Measurements from ENCODE around the gene SYTL4. TPM values are rescaled to one million over a fixed set of nuclear protein-coding genes. Genes with fewer than 3 reads are reported as not detected.
"Not testable (repeated sequence)": the region's sequence is repeated elsewhere in the genome, so short reads cannot be mapped to it uniquely, and the experiment has no call there.

SYTL4 gene
- 1 to 10 TPM; 2.5 to 4.0 (median 3.1) TPM for total RNA-seq

DNA sequence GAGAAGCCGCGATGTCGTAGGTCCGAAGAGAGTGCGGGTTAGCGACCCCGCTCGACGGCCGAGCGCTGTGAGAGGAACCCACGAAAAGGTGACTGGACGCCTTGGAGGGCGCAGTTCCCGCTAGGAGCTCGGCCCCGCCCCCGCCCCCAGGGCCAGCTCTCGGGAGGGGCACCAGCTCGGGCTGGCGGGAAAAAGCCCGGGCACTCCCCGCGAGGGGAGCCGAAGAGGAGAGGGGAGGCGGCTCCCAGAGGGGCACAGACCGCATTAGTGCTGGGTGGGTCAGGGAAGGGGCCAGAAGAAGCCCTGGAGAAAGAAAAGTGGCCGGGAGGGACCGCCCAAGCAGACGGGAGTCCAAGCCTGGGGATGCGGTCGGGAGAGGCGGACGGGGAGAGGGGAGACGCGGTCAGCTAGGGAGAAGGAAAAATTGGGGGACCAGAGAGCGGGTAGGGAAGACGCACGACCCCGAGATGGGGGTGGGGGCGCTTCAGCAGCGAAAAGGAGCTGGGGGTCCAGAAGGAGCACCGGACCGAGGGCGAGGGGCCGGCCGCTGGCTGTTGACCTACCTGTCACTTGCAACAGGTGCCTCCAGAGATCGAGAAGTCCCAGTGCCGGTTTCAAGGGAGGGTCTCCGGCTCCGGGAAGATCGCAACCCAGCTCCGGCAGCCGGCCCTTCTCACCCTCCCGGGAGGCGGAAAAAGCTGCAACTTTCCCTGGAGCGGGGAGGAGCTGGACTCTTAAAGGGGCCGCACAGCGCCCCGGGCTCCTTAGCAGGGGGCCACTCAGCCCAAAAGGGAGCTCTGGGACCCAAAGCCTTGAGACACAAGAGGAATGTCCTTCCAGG lies at the start of gene SYTL4:
TSS of gene SYTL4 (minus strand) at position 681 of the 841 bp plus-strand sequence. CDS start 30,084 bp downstream, outside the sequence.
- in situ Hi-C loops (cut with MboI; ENCODE audit: low sequenced_read_pairs in 4 of 4), result no loop called here

DNA sequence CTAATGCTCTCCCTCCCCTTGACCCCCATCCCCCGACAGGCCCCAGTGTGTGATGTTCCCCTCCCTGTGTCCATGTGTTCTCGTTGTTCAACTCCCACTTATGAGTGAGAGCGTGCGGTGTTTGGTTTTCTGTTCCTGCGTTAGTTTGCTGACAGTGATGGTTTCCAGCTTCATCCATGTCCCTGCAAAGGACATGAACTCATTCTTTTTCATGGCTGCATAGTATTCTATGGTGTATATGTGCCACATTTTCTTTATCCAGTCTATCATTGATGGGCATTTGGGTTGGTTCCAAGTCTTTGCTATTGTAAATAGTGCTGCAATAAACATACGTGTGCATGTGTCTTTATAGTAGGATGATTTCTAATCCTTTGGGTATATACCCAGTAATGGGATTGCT lies 37.5 kb upstream of the SYTL4 start:
- DNase-seq; H3K27me3 ChIP-seq; ATAC-seq; H3K36me3 ChIP-seq; H3K4me3 ChIP-seq; intact Hi-C loops (cut with DNase I; ENCODE audit: low total_unique reads); H3K9me3 ChIP-seq; H3K4me1 ChIP-seq; H3K27ac ChIP-seq: not testable (repeated sequence)
- in situ Hi-C loops (cut with MboI; ENCODE audit: low sequenced_read_pairs in 4 of 4), result loop anchor here in 3 of 4 donors (5.0 to 10.0 kb wide), 2 partner anchors 82 to 85 kb away; no protein-coding TSS in a partner anchor

More for the DNA sequence above, at the start of gene SYTL4:
- H3K9me3 ChIP-seq, result no peaks in the 10 kb centered on the region
- peaks cover 0 to 18% (median 11%) of the 10 kb centered on the region in 3 donors for H3K27me3 ChIP-seq
- peak in 1 of 2 donors; percentile 16 for TF ChIP-seq POLR2A (IDR thresholded peaks at IDR 0.05)
- TF ChIP-seq, protein P1, sequence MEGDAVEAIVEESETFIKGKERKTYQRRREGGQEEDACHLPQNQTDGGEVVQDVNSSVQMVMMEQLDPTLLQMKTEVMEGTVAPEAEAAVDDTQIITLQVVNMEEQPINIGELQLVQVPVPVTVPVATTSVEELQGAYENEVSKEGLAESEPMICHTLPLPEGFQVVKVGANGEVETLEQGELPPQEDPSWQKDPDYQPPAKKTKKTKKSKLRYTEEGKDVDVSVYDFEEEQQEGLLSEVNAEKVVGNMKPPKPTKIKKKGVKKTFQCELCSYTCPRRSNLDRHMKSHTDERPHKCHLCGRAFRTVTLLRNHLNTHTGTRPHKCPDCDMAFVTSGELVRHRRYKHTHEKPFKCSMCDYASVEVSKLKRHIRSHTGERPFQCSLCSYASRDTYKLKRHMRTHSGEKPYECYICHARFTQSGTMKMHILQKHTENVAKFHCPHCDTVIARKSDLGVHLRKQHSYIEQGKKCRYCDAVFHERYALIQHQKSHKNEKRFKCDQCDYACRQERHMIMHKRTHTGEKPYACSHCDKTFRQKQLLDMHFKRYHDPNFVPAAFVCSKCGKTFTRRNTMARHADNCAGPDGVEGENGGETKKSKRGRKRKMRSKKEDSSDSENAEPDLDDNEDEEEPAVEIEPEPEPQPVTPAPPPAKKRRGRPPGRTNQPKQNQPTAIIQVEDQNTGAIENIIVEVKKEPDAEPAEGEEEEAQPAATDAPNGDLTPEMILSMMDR (IDR thresholded peaks at IDR 0.05 in 4 of 5, conservative IDR thresholded peaks at IDR 0.05 in 1 of 5), result no peak
- no peaks in the 10 kb centered on the region for H3K36me3 ChIP-seq
- ATAC-seq (no peak), DNase-seq (no peak)
- intact Hi-C loops (cut with DNase I; ENCODE audit: low total_unique reads), result no loop called here
- H3K4me1 ChIP-seq, result no peaks in the 10 kb centered on the region
- peak within 1 kb of the TSS; percentile 54 to 77 (median 68) for H3K27ac ChIP-seq
- H3K4me3 ChIP-seq, result peak within 1 kb of the TSS; percentile 53 to 67 (median 56)

DNA sequence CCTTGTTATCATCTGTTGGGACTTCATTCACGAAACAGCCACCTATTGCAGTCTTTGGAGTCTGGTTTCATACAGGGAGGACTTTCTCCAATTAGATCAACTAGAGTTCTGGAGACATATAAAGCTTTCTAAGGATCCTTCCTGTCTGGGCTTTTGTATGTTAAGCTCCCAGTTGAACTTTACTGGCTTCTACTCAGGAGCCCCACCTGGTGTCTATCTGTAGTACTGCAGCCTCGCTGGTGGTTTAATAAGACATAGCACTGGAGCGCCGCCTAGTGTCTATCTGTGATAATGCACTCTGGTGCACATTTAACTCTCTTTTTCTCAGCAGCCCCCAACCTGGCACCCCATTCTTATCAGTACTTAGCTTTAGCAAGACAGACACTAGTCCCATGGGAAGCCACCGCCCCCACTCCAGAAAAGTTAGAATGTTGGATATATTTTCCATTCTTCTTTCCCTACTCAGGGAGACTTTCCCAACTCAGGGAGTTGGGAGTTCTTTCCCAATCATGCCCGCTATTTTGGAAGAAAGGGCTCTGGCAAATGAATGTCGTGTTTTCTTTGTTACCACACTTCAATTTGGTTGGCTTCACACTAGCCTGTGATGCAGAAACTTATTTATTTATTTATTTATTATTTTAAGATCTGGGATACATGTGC lies 36.9 kb upstream of the SYTL4 start:
- peaks cover 0 to 3% (median 0%) of the 10 kb centered on the region in 3 donors for H3K27me3 ChIP-seq
- no peak for TF ChIP-seq POLR2A (IDR thresholded peaks at IDR 0.05)
- TF ChIP-seq, protein P1 (IDR thresholded peaks at IDR 0.05 in 4 of 5, conservative IDR thresholded peaks at IDR 0.05 in 1 of 5), result peak; percentile 79 to 89 (median 86)
- H3K4me3 ChIP-seq, result no peak overlapping the region
- in situ Hi-C loops (cut with MboI; ENCODE audit: low sequenced_read_pairs in 4 of 4), result loop anchor here in 3 of 4 donors (5.0 to 10.0 kb wide), 2 partner anchors 82 to 84 kb away; no protein-coding TSS in a partner anchor
- H3K36me3 ChIP-seq, result no peaks in the 10 kb centered on the region
- H3K27ac ChIP-seq, result no peak overlapping the region
- DNase-seq (peak; percentile 13 to 55), ATAC-seq (no peak)
- H3K4me1 ChIP-seq, result no peaks in the 10 kb centered on the region
- H3K9me3 ChIP-seq, result no peaks in the 10 kb centered on the region
- intact Hi-C loops (cut with DNase I; ENCODE audit: low total_unique reads), result loop anchor here (1.0 kb wide), 1 partner anchor 84 kb away; no protein-coding TSS in a partner anchor

DNA sequence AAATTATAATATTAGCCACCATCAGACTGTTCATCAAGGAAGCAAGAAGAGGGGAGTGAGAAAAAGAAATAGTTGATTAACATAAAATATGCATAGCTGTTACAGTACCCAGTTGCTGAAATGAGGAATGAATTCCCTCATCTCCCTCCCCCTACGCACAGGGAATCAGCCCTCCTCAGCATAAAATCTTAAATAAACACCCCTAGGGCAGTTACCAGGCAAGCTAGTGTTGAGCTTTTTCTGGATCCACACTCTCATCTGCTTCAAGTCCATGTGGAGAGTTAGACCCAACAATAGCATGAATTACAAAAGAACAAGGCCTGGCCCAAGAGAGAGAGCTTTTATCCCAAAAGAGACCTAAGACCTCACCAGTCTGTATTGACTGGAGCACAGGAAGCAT lies 19.0 kb upstream of the SYTL4 start:
- Histone ChIP-seq H3K36me3 (no peaks in the 10 kb centered on the region), H3K4me1 (no peaks in the 10 kb centered on the region), H3K9me3 (no peaks in the 10 kb centered on the region), H3K4me3 (no peak overlapping the region), H3K27ac (no peak overlapping the region), H3K27me3 (peaks cover 0 to 3% (median 3%) of the 10 kb centered on the region in 3 donors)
- TF ChIP-seq, protein P1 (IDR thresholded peaks at IDR 0.05 in 4 of 5, conservative IDR thresholded peaks at IDR 0.05 in 1 of 5), result no peak
- no peak for TF ChIP-seq POLR2A (IDR thresholded peaks at IDR 0.05)
- intact Hi-C loops (cut with DNase I; ENCODE audit: low total_unique reads) (no loop called here), in situ Hi-C loops (cut with MboI; ENCODE audit: low sequenced_read_pairs in 4 of 4) (no loop called here)
- ATAC-seq (no peak), DNase-seq (no peak)

DNA sequence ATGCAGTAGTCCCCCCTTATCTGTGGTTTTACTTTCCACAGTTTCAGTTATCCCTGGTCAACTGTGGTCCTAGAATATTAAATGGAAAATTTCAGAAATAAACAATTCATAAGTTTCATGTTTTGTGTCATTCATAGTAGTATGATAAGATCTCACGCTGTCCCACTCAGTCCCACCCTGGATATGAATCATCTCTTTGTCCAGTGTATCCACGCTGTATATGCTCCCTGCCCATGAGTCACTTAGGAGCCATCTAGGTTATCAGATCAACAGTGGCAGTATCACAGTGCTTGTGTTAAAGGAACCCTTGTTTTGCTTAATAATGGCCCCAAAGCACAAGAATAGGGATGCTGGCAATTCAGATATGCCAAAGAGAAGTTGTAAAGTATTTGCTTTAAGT lies 16.2 kb upstream of the SYTL4 start:
- H3K9me3 ChIP-seq, result no peaks in the 10 kb centered on the region
- no peak overlapping the region for H3K27ac ChIP-seq
- in situ Hi-C loops (cut with MboI; ENCODE audit: low sequenced_read_pairs in 4 of 4), result no loop called here
- no peaks in the 10 kb centered on the region for H3K36me3 ChIP-seq
- H3K4me3 ChIP-seq, result no peak overlapping the region
- no peak for TF ChIP-seq POLR2A (IDR thresholded peaks at IDR 0.05)
- TF ChIP-seq, protein P1 (IDR thresholded peaks at IDR 0.05 in 4 of 5, conservative IDR thresholded peaks at IDR 0.05 in 1 of 5), result no peak
- peaks cover 0 to 5% (median 3%) of the 10 kb centered on the region in 3 donors for H3K27me3 ChIP-seq
- ATAC-seq (no peak), DNase-seq (no peak)
- intact Hi-C loops (cut with DNase I; ENCODE audit: low total_unique reads), result no loop called here
- no peaks in the 10 kb centered on the region for H3K4me1 ChIP-seq
